Uterus (tissue), 4 donors: ENCODE data around the gene KCNA10. TPM values are rescaled to one million over a fixed set of nuclear protein-coding genes. Genes with fewer than 3 reads are reported as not detected.

ENCODE experiments used
- DNase-seq, 2 donors: peaks; one replicate each; pipeline ENCODE4 v3.0.0-alpha.2; 2019 to 2020
- H3K27ac ChIP-seq, 2 donors: fragments of 200-600 bp; sonication (generic); 1 replicate in 1 of 2; 2 replicates in 1 of 2; pipeline ENCODE4 v1.5.1; 2016 to 2018
- H3K27me3 ChIP-seq, 2 donors: fragments of 200-600 bp; sonication (generic); one replicate each; pipeline ENCODE4 v1.5.1; 2018 to 2019; ENCODE audit warnings: control low read depth in 1 of 2
- H3K36me3 ChIP-seq, 2 donors: fragments of 200-600 bp; sonication (generic); one replicate each; pipeline ENCODE4 v1.5.1; 2019; ENCODE audit warnings: control low read depth in 1 of 2
- H3K4me1 ChIP-seq, 2 donors: fragments of 200-600 bp; sonication (generic); one replicate each; pipeline ENCODE4 v1.5.1; 2018 to 2019; ENCODE audit warnings: control low read depth in 1 of 2
- H3K4me3 ChIP-seq, 2 donors: fragments of 200-600 bp; sonication (generic); 1 replicate in 1 of 2; 2 replicates in 1 of 2; pipeline ENCODE4 v1.5.1; 2018 to 2019; ENCODE audit warnings: mild to moderate bottlenecking in 1 of 2
- H3K9me3 ChIP-seq, 2 donors: fragments of 200-600 bp; sonication (generic); one replicate each; pipeline ENCODE4 v1.5.1; 2019; ENCODE audit warnings: control low read depth in 1 of 2
- POLR2A ChIP-seq, 2 donors: fragments of 450-650 bp; IDR thresholded peaks; one replicate each; pipeline ENCODE4 v1.6.1; 2016; ENCODE audit warnings: antibody characterized with exemption in 2 of 2, mild to moderate bottlenecking in 1 of 2, moderate library complexity in 1 of 2
- intact Hi-C: fragments of 100-400 bp; cut with DNase I; formaldehyde crosslinking; loops from one replicate; pipeline ENCODE4 v1.15.1; 2023; ENCODE audit warnings: low total_unique reads
- total RNA-seq, 4 donors: library from RNA; depleted of rRNA in 3 of 4; stranded (reverse); fragments of >200 nt in 3 of 4; gene quantifications; one replicate each; pipeline versions ENCODE4 v1.1.0 to v1.2.4, GENCODE V29; 2014 to 2023
- TF ChIP-seq, protein P1 (sequence below), 4 experiments: fragments of 200-600 bp in 2 of 4; fragments of 450-650 bp in 2 of 4; sonication (generic) in 2 of 4; IDR thresholded peaks; one replicate each; pipeline ENCODE4 v1.5.1; 2016 to 2019; ENCODE audit warnings: antibody characterized with exemption in 4 of 4, mild to moderate bottlenecking in 2 of 4, moderate library complexity in 1 of 4
- donor health status: DM: yes; HTN: yes; CAD: no.

KCNA10 gene
- total RNA-seq, 4 donors from 2014 or later = not detected

DNA sequence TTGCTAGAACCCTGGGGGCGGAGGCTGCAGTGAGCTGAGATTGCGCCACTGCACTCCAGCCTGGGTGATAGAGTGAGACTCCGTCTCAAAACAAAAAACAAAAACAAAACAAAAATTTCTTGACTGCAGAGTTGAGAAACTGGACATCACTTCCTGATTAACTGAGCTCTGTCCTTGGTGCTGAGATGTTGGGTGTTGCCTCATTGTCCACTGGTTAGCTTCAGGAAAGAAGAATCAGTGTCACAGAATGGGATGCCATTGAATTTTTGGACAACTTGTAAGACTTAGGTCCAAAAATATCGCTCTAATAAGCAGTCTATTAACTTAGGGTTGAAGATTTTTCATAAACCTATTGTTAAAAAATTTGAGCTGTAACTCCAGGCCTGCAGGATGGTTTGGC lies 23.8 kb upstream of the KCNA10 start:
- Histone ChIP-seq H3K4me3 (no peak overlapping the region), H3K27ac (no peak overlapping the region), H3K27me3 (no peaks in the 10 kb centered on the region), H3K9me3 (no peaks in the 10 kb centered on the region), H3K36me3 (no peaks in the 10 kb centered on the region), H3K4me1 (no peaks in the 10 kb centered on the region)
- intact Hi-C loops = no loop called here
- no peak for TF ChIP-seq POLR2A (IDR thresholded peaks at IDR 0.05)
- TF ChIP-seq, protein P1, sequence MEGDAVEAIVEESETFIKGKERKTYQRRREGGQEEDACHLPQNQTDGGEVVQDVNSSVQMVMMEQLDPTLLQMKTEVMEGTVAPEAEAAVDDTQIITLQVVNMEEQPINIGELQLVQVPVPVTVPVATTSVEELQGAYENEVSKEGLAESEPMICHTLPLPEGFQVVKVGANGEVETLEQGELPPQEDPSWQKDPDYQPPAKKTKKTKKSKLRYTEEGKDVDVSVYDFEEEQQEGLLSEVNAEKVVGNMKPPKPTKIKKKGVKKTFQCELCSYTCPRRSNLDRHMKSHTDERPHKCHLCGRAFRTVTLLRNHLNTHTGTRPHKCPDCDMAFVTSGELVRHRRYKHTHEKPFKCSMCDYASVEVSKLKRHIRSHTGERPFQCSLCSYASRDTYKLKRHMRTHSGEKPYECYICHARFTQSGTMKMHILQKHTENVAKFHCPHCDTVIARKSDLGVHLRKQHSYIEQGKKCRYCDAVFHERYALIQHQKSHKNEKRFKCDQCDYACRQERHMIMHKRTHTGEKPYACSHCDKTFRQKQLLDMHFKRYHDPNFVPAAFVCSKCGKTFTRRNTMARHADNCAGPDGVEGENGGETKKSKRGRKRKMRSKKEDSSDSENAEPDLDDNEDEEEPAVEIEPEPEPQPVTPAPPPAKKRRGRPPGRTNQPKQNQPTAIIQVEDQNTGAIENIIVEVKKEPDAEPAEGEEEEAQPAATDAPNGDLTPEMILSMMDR (IDR thresholded peaks at IDR 0.05) = no peak
- DNase-seq = no peak

DNA sequence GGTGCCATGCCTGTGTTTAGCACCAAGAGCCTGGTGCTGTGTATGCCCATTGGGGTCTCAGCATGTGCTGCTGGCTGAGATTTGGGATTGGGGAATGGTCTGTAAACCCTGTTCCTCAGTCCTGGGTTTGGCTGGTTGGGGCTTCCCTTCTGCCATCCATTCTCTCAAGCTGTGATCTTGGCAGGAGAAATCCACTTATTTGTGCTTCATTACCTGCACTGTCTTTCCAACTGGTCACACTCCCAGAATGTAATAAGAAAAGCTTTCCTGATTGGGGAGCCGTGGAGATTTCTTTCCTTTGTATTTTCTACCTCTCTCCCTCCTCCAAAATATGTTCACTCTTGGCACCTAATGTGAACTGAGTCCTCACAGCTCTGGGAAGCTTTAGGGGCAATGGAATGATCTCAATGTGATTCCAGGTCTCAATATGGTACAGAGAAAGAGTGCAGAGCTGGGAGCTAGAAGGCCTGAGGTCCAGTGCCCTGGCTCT lies 23.0 kb upstream of the KCNA10 start:
- TF ChIP-seq, protein P1 (IDR thresholded peaks at IDR 0.05) = no peak

DNA sequence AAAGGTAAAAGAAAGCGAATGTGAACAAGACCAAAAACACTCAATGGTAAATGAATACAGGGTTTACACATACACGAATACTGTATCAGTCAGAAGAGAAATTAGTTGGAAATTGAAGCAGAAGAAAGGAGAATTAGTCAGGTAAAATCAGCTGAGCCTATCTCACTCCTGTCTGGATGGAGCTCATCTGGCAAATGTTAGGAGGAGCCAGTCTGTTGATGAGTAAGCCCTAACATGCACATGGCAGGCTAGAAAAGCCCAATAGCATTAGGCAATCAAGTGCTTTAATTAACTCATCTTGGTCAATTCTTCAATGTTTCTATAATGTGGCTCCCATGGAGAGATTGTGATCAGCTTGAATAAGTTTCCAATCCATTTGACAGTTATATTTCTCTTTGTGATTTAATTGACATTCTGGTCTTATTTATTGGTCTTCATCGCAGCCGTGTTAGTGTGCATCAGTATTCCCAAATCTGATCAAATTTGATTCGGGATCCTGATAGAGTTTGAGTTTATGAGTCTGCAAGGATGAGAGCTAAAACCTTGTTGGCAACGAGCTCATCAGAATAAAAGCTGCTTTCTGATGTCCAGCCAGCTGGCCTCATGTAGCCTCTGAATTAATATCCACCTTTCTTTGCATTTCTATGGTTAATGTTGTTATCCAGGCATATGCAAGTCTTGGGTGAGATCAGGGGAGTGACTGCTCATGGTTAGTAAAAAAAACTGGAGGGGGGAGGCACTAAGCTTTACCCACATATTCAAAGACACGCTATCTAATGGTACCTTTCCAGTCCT lies 22.1 kb upstream of the KCNA10 start:
- no peak overlapping the region for H3K4me3 ChIP-seq
- DNase-seq = no peak
- no peaks in the 10 kb centered on the region for H3K27me3 ChIP-seq
- intact Hi-C loops = no loop called here
- H3K36me3 ChIP-seq = no peaks in the 10 kb centered on the region
- H3K4me1 ChIP-seq = no peaks in the 10 kb centered on the region
- no peaks in the 10 kb centered on the region for H3K9me3 ChIP-seq
- no peak overlapping the region for H3K27ac ChIP-seq
- no peak for TF ChIP-seq POLR2A (IDR thresholded peaks at IDR 0.05)
- TF ChIP-seq, protein P1 (IDR thresholded peaks at IDR 0.05) = no peak

More for the DNA sequence above, 23.0 kb upstream of the KCNA10 start:
- H3K27ac ChIP-seq = no peak overlapping the region
- intact Hi-C loops = no loop called here
- no peak overlapping the region for H3K4me3 ChIP-seq
- H3K9me3 ChIP-seq = no peaks in the 10 kb centered on the region
- H3K36me3 ChIP-seq = no peaks in the 10 kb centered on the region
- no peak for DNase-seq
- no peaks in the 10 kb centered on the region for H3K27me3 ChIP-seq
- no peaks in the 10 kb centered on the region for H3K4me1 ChIP-seq

DNA sequence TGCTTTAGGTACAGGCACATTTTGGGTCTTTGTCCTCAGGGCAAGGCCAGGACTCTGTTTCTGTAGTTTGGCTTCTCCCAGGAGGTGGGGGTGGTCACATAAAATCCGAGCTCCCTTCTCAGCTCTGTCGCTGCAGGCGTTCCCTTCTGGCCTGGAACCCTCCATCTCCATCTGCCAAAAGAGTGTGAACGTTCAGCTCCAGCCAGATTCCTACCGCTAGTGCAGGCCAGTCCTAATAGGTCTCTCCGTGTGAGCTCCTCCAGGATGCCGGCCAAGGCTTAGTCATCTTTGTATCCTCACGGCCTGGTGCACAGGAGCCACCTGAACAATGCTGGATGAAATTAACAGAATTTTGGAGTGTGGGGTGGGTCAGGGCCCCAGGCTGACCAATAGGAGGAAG lies 19.9 kb upstream of the KCNA10 start:
- no peak overlapping the region for H3K27ac ChIP-seq
- no peaks in the 10 kb centered on the region for H3K27me3 ChIP-seq
- intact Hi-C loops = no loop called here
- H3K36me3 ChIP-seq = no peaks in the 10 kb centered on the region
- DNase-seq = no peak
- no peak overlapping the region for H3K4me3 ChIP-seq
- H3K9me3 ChIP-seq = no peaks in the 10 kb centered on the region
- no peaks in the 10 kb centered on the region for H3K4me1 ChIP-seq
- TF ChIP-seq POLR2A (IDR thresholded peaks at IDR 0.05) = no peak
- TF ChIP-seq, protein P1 (IDR thresholded peaks at IDR 0.05) = no peak

DNA sequence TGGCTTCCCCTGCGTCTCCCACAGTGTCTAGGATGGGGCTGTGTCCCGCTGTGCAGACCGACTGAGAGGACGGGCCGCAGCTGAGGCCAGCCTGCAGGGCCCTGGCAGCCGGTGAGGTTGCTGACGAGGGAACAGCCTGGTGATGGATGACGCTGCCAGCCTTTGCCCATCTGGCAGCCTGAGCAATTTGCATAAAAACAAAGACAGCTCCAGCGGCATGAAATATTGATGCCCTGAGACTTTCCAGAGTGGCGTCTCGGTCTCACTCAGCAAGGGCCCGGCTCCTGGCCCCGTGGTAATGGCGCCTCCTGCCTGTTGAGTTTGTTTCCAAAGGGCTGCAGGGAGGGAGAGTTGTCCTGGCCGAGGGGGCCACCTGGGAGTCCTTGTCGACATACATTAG lies 19.1 kb upstream of the KCNA10 start:
- no peak for DNase-seq
- no peak overlapping the region for H3K4me3 ChIP-seq
- H3K9me3 ChIP-seq = no peaks in the 10 kb centered on the region
- H3K27ac ChIP-seq = no peak overlapping the region
- no peaks in the 10 kb centered on the region for H3K4me1 ChIP-seq
- H3K27me3 ChIP-seq = no peaks in the 10 kb centered on the region
- intact Hi-C loops = no loop called here
- no peaks in the 10 kb centered on the region for H3K36me3 ChIP-seq
- no peak for TF ChIP-seq POLR2A (IDR thresholded peaks at IDR 0.05)
- TF ChIP-seq, protein P1 (IDR thresholded peaks at IDR 0.05) = no peak
